ENCODE results near the gene DLG1.
A peak's percentile ranks its signal among the peaks of the same experiment; 100 is the strongest.
"Not testable (repeated sequence)": the region's sequence is repeated elsewhere in the genome, so short reads cannot be mapped to it uniquely, and the experiment has no call there.

Gene DLG1

GRCh38 chr3:197076415-197076814, 222.0 kb downstream of the DLG1 start:
- no peak for DNase-seq

GRCh38 chr3:197068077-197068476, 230.3 kb downstream of the DLG1 start:
- no peak for DNase-seq

DNA sequence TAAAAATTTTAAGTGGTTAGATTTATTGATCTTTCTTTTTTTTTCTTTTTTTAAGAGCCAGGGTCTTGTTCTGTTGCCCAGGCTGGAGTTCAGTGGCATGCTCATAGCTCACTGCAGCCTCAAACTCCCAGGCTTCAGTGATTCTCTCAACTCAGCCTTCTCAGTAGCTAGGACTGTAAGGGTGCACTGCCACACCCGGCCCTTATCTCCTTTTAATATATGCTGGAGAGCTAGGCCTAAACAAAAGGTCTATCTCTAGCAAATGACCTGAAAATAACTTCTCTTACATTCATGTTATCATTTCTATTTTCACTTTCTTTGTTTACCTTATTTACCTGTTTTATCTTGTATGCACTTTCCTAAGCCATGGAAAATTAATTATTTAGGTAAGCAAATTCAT, 233.6 kb downstream of the DLG1 start:
- DNase-seq, result no peak

GRCh38 chr3:197062446-197062845, 236.0 kb downstream of the DLG1 start:
- no peak for DNase-seq

GRCh38 chr3:197051637-197052036, 246.8 kb downstream of the DLG1 start:
- not testable (repeated sequence) for DNase-seq

DNA sequence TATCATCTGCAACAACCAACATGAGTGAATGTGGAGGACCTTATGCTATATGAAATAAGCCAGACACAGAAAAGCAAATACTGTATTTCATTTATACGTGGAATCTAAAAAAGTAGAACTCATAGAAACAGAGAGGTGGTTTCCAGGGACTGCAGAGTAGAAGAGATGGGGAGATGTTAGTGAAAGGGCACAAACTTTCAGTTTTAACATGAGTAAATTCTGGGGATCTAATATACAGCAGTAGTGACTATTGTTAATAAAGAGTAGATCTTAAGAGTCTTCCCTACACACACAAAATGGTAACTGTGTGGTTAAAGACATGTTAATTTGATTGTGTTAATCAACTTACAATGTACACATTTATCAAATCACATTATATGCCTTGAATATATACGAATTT, 247.9 kb downstream of the DLG1 start:
- DNase-seq, result no peak

DNA sequence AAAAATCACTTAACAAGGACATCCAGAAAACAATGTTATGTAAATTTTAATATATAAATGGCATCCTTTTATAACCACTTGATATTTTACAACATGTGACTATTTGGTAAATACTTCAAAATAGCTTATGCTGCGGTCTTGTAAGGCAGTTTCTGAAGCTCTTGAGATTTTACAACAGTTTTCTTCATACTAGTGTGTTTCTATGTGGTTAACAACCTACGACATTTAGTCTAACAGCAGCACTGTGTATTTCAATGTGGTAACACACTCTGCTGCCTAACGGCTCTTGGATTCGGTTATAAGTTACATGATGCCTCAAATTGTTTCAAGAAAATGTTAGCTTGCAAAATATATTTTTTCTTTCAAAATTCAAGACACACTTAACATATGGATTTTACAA, 255.9 kb downstream of the DLG1 start:
- no peak for DNase-seq

- DNase-seq, result no peak
Measured at GRCh38 chr3:197041875-197042488, 256.4 kb downstream of the DLG1 start.

DNA sequence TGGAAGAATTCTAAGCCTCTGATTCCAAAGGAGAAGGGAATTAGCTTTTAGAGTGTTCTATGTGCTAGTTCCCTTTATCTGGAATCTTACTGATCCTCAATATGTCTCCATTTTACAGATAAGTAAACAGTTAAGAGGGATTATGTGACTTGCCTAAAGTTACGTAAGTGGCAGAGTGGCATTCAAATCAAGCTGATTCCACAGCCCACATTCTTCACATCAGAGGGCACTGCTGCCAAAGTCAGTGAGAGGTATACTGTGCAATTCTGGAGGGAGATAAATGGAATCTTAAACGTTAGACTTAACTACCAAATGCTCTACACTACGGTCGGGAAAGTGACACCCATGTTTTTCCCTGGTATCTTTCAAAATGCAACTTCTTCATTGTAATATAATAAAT, 257.8 kb downstream of the DLG1 start:
- no peak for DNase-seq

DNA sequence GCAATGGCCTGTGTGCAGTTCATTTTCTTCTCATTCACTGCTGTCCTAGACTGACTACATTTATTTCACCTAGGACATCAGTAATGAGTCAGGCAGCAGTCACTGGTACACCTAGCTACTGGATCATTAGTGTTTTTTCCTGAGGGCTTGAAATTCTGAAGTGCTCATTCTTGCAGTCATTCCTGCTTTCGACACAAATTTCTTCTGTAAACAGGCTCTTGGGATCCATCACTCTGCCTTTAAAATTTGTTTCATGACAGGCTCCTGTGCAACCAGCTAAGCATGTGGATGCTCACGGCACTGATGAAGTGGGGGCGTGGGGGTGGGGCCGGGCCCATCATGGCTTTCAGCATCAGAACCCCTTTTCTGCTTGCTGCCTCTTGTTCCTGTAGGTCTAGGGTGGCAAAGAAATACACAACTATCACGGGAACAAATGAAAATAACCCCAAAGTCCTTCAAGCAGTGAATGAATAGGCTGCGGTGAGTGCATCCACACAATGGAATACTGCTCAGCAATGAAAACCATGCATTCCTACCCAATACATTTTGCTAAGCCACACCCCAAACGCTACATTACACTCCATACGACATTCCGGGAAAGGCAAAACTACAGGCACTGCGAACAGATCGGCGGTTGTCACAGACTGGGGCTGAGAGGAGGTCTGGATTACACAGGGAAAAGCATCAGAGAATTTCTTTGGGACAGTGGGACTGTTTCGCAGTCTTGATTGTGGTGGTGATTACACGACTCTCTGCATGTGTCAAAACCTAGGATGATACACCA, 259.5 kb downstream of the DLG1 start:
- no peak for DNase-seq

DNA sequence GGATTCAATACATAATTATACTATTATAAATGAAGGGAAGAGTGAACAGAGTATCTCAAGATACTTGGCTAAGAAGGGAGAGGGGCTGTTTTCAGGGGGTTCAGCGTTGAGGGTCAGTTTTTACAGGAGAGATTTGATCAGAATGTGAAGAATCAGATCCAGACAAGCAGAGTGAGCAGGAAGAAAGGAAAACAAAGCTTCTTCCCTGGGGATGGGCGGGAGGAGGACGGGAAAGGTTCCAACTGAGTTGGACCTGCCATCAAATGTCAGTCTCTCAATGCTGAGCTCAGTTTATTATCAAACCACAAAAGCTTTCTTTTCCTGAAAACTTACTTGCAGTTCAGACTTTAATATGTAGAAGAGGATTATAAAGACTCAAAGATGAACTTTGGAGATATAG, 262.8 kb downstream of the DLG1 start:
- no peak for DNase-seq

GRCh38 chr3:197034778-197035177, 263.6 kb downstream of the DLG1 start:
- not testable (repeated sequence) for DNase-seq

- not testable (repeated sequence) for DNase-seq
Measured at GRCh38 chr3:197033764-197034163, 264.6 kb downstream of the DLG1 start.

DNA sequence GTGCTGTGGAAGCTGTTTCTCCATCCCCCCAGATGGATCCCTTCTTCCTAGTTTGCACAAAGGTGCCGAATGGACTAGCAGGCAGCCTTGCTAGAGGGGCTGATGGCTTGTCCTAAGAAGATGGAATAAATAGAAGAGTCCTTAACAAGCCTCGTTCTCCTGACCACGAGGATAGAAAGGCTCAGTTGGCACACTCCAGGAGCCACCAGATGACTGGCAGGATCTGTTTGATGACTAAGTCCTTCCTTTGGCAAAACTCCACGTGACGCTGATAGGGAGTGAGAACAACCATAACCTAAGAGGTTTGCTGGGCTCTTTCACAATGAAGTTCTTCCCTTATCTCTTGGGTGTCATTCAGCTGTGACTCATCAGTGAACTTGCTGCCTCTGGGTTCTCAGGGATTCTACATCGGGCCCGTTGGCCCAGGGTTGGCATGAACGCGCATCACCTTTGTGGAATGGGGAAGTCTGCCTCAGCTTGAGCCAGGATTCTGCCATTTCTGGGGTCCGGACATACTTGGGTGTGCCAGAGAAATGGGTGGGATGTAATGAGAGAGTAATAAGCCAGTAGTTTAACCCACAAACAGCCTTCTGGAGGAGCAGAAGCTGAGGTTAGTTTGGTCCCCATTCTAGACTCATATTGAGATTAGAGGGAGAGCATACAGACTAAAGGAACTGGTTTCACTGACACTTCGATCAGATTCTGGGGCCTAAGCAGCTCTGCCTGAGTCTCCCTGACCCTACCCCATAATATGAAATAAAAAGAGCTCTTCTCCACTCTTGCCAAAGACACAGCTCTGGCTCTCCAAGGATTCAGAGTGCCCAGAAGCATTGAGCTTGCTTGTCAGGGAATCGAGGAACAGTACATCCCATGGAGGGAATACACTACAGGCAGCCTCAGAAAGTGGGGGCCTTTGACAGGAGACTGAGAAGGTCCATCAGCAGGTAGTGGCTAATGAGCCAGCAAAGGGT, 266.8 kb downstream of the DLG1 start:
- no peak for DNase-seq

- DNase-seq, result no peak
Measured at GRCh38 chr3:197030379-197031314, 267.8 kb downstream of the DLG1 start.

DNA sequence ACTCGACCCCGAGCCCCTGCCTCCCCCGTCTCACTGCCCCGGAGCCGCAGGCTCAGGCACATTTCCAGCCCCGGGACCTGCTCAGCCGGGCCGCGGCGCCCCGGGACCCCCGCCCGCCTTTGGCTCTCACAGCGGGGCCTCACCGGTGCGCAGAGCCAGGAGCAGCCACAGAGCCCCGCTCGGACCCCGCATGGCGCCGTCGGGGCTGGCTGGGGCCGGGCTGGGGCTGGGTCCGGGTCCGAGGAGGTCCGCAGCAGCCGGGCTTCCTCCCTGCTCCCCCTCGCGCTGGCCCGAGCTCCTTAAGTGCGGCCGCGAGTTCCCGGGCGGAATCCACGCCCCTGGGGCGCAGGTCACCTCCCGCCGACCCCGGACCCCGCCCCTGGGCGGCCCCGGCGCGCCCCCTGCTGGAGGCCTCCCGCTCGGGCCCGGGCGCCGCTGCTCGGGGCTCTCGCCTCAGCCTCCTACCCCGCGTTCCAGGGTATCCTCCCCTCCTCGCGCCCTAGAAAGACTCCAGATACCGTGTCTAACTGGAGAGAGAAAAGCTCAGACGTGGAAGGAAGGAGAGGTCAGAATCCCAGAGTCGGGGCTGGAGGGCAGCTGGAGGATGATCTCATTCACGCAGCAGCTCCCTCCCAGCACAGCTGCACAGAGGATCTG, 268.8 kb downstream of the DLG1 start, which contains the start of gene MELTF:
TSS of gene MELTF (minus strand) at position 307 of the 657 bp plus-strand sequence. CDS start at position 192, 115 bp downstream.
- DNase-seq, result peak; percentile 75

DNA sequence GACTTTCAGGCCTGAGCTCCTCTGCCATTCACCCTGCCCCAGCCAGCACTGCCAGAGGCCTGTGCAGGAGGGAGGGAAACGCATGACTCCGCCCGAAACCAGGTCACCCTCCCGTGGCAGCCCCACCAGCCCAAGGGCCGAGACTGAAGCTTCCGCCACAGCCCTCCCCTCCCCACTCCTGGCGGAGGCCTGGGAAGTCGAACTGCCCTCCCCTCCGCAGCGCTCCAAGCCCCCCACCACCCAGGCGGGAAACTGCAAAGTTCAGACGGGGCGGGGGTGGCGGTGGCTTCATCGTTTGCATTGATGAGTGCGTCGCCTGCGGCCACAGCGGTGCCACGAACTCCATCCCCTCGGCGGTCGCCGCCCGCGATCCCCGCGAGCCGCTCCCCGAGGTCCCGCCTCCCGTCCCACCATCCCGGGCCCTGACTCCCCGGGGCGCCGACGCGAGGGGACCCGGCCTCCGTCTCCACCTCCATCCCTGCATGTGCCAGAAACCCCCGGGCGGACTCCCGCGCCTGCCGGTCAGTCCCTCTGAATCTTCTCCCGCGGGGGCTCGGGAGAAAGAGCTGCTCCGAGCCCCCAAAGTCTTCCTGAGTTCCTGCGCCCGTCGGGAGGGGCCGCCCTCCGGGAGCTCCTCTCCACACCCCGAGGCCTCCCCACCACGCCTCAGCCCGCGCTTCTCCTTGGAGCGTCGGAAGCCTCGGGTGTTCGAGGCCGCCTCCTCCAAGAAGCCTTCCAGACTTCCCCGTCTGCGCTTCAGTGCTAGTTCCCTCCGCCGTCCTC, 269.5 kb downstream of the DLG1 start:
- no peak for DNase-seq

DNA sequence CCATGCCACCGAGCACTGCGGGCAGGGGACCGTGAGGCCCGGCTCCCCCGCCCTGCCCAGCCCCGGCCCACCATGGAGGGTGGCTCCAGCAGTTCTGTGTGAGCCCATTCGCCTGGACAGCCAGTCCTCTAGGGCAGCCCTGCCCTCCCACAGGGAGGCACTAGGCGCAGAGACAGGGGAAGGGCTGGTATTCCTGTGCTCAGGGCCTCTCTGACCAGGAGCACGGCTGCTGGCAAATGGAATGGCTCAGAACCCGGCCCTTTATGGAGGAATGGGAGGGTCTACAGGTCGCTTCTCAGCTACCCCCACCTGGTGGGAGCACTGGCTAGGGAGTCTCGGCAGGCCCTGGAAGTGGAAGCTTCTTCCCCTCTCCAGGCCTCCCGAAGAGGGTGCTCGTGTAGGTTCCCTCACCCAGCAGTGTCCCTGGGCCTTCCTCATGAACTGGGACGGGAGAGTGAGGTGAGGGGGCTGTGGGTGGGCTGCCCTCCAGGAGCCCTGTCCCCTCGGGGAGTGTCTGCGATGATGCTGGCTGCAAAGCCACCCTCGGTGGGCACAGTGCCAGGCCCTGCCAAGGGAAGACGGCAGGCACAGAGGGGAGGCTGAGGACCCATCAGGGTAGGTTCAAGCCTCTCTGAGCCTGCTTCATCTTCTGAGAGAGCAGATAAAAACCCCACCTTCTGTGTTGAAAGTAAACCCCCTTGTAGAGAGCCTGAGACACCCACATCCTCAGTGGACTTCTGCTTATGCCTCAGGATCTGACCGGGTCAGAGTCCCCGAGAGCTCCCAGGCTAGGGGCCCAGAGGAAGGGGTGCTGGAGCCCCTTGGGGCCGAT, 270.3 kb downstream of the DLG1 start:
- DNase-seq, result no peak

DNA sequence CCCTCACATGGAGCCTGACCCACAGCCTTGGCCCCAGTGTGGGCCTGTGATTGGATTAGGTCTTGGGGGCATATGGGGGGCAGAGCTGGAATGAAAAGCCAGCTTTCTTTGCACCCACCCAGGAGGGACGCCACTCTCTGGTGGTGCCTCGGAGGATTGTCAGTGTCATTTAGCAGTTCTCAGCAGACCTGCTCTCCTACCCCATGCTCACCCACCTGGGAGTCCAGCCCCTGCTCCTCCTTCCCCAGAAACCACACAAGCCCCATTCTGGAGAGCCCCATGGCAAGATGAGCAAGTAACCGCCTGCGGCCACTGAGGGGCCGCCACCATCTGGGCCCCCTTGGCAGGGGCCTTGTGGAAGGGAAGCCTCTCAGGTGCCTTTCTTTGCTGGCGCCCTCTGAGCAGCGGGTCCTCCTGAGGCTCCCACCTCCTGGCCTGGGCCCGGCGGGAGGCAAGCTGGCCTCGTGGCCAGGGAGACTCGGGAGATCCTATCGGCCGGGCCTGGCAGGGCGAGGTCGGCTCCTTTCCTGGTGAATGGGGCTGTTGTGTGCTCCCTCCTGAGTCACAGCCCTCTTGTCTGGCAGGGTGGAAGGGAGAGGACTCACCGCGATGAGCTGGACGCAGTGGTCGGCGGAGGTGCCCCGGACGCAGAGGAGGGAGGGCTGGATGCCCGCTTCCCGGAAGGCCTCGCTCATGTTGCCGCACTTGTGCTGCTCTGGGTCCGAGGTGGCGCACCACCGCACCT, 271.1 kb downstream of the DLG1 start:
- no peak for DNase-seq
